C4-2B (cell line): ENCODE data around the gene XCL1.

Experiments
- ZFX ChIP-seq: fragments of 450-650 bp; IDR thresholded peaks from 2 replicates; pipeline ENCODE4 v1.6.1; 2017
- TF ChIP-seq, protein P1 (sequence below): fragments of 450-650 bp; conservative IDR thresholded peaks from 2 replicates; pipeline ENCODE4 v1.5.1; 2017; ENCODE audit warnings: mild to moderate bottlenecking

DNA sequence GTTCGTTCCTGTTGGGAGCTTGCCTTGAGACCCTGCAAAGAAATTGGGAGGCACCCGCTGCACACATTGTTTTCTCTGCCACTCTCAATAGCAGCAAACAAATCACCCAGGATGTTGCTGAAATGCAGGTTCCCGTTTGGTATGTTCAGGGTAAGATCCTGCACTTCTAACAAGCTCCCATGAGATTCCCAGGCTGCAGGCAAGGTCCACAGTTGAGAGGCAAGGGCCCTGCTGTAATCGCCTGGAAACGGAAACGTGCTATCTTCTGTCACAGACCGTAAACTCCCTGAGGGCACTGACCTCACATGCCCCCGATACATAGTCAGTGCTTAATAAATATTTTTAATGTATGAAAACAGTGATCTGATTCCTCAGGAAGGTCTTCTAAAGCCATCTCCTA lies 37.8 kb downstream of the XCL1 start:
- TF ChIP-seq, protein P1, sequence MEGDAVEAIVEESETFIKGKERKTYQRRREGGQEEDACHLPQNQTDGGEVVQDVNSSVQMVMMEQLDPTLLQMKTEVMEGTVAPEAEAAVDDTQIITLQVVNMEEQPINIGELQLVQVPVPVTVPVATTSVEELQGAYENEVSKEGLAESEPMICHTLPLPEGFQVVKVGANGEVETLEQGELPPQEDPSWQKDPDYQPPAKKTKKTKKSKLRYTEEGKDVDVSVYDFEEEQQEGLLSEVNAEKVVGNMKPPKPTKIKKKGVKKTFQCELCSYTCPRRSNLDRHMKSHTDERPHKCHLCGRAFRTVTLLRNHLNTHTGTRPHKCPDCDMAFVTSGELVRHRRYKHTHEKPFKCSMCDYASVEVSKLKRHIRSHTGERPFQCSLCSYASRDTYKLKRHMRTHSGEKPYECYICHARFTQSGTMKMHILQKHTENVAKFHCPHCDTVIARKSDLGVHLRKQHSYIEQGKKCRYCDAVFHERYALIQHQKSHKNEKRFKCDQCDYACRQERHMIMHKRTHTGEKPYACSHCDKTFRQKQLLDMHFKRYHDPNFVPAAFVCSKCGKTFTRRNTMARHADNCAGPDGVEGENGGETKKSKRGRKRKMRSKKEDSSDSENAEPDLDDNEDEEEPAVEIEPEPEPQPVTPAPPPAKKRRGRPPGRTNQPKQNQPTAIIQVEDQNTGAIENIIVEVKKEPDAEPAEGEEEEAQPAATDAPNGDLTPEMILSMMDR, result no peak
- no peak for TF ChIP-seq ZFX
